ENCODE data around the gene RABL2B.

Gene RABL2B

DNA sequence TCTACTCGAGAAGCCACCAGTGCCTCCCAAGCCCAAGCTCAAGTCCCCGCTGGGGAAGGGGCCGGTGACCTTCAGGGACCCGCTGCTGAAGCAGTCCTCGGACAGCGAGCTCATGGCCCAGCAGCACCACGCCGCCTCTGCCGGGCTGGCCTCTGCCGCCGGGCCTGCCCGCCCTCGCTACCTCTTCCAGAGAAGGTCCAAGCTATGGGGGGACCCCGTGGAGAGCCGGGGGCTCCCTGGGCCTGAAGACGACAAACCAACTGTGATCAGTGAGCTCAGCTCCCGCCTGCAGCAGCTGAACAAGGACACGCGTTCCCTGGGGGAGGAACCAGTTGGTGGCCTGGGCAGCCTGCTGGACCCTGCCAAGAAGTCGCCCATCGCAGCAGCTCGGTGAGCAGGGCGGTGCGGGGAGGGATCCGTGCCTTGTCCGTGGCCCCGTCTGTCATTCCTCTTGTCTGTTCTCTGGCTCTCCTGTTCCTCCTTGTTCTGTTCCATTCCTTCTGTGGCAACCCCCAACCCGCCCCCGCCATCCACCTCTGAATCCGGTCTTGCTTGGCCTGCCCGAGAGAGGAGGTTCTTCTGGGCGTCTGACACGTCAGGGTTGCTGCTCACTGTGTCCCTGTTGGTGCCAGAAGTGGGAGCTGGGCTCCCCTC lies 61.3 kb downstream of the RABL2B start:
- no peak for DNase-seq

- no peak for DNase-seq
Observed at GRCh38 chr22:50721257-50721844, 62.1 kb downstream of the RABL2B start.

- no peak for DNase-seq
Observed at GRCh38 chr22:50720301-50721256, 62.9 kb downstream of the RABL2B start.

GRCh38 chr22:50719814-50720300 lies 63.6 kb downstream of the RABL2B start:
- DNase-seq: no peak

DNA sequence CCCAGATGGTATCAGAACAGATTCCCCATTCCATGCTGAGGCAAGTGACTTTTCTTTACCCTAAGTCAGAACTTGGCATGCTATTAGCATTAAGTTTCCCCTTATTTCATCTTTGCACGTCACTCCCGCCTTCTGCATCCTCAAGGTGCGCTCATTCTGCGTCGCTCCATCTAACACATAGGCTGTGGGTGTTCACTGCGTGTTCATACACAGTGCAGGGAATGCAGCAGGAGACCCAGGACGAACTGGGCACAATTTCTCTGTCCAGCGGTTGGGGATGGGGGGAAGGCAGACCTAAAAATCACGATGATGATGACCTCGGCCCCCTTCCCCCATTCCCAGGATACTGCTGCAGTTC lies 65.1 kb downstream of the RABL2B start:
- no peak for DNase-seq

DNA sequence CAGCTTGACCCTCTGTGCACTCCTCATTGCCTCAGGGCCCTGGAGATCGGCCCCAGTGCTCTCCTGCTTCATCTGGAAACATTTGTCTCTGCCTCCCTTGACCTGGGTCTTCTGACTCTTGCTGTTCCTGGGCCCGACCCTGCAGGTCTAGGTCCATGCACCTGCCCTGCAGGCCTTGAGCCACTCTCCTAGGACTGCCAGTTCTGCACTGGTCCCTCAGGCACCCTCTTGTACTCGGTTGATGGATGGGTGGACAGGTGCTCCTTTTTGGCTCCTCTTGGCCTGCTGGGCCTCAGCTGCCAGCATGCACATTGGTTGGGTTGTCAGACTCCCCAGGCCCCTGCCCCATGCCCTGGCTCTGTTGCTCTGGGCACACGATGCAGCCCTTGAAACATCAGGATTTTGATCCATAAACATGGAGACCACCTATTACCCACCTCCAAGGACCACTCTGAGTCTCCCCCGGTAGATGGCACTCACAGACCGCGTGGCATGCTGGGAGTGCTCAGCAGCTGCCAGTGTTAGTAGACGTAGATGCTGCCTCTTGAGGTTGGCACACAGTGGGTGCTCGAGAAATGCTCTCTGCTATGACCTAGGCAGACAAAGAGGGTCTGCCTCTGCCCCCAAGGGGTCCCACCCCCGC lies 65.6 kb downstream of the RABL2B start:
- DNase-seq: no peak

All from inflammatory macrophage treated with lipopolysaccharide for 4 hours (primary cell).